K562 (cell line): Measurements from ENCODE around the gene COX6A2. TPM values are rescaled to one million over a fixed set of nuclear protein-coding genes. Genes with fewer than 3 reads are reported as not detected.

Experiments
- CTCF ChIP-seq, 3 experiments: IDR thresholded peaks in 2 of 3; conservative IDR thresholded peaks in 1 of 3; 2 replicates each; pipeline ENCODE4 v1.5.1; 2011 to 2012; ENCODE audit warnings: low read length in 3 of 3, mild to moderate bottlenecking in 3 of 3, control low read depth in 2 of 3, improper control_type of control experiment in 1 of 3, inconsistent platforms in 1 of 3, low read depth in 1 of 3, mixed read lengths in 1 of 3, moderate library complexity in 1 of 3; ENCODE audit not compliant: insufficient read depth in 2 of 3
- DEAF1 ChIP-seq: fragments of 450-650 bp; formaldehyde crosslinking; IDR thresholded peaks from 2 replicates; pipeline ENCODE4 v1.4.0; 2020; ENCODE audit warnings: mild to moderate bottlenecking, moderate library complexity
- HLTF ChIP-seq: fragments of 450-650 bp; IDR thresholded peaks from 2 replicates; pipeline ENCODE4 v1.6.1; 2016
- KDM4B ChIP-seq, 2 experiments: fragments of 450-650 bp in 1 of 2; sonication (generic) in 1 of 2; IDR thresholded peaks; 2 replicates each; pipeline ENCODE4 v1.6.1; 2016 to 2017; ENCODE audit warnings: borderline replicate concordance in 2 of 2, antibody characterized with exemption in 1 of 2, low read depth in 1 of 2, mild to moderate bottlenecking in 1 of 2
- RAD21 ChIP-seq, 2 experiments: fragments of 250-450 bp in 1 of 2; fragments of 450-650 bp in 1 of 2; sonication (Bioruptor Pico) in 1 of 2; formaldehyde crosslinking in 1 of 2; IDR thresholded peaks in 1 of 2; conservative IDR thresholded peaks in 1 of 2; 2 replicates each; pipeline versions ENCODE4 v1.4.0 to v1.8.0; 2020 to 2022; ENCODE audit warnings: mild to moderate bottlenecking in 2 of 2, moderate library complexity in 1 of 2
- SMC3 ChIP-seq: conservative IDR thresholded peaks from 2 replicates; pipeline ENCODE4 v1.6.1; 2011; ENCODE audit warnings: low read depth, low read length, improper control_type of control experiment; ENCODE audit not compliant: insufficient read depth
- VEZF1 ChIP-seq: fragments of 200-800 bp; sonication (Bioruptor generic); IDR thresholded peaks from 2 replicates; pipeline ENCODE4 v1.6.1; 2017; ENCODE audit warnings: missing genetic modification characterization, missing compliant biosample characterization
- ZBTB33 ChIP-seq: sonication (generic); formaldehyde crosslinking; IDR thresholded peaks from 2 replicates; pipeline ENCODE4 v1.8.1; 2023; ENCODE audit warnings: mild to moderate bottlenecking, missing genetic modification reagents
- ZNF134 ChIP-seq: fragments of 250-450 bp; sonication (Bioruptor Pico); conservative IDR thresholded peaks from 2 replicates; pipeline ENCODE4 v1.4.0; 2020
- polyA plus RNA-seq, 8 experiments: library from polyadenylated mRNA; depleted of rRNA in 4 of 8; stranded (reverse) in 5 of 8; unstranded in 3 of 8; fragments of >200 nt; fragmentation: Nextera tagmentation in 2 of 8; fragmentation: Illumina TruSeq in 1 of 8; extraction: Ambion mirVana in 2 of 8; extraction: Trizol in 1 of 8; gene quantifications; 2 replicates each; pipeline versions ENCODE4 v1.2.1 to v1.2.3, GENCODE V29; 2011 to 2014; ENCODE audit warnings: inconsistent platforms in 1 of 8, missing spikeins in 1 of 8
- total RNA-seq, 7 experiments: library from RNA; depleted of rRNA in 6 of 7; stranded (reverse); fragments of >200 nt in 6 of 7; fragmentation: Illumina TruSeq in 2 of 7; extraction: Trizol in 2 of 7; gene quantifications; 2 replicates each; pipeline versions ENCODE4 v1.2.1 to v1.2.3, GENCODE V29; 2011 to 2021; ENCODE audit warnings: low replicate concordance in 1 of 7

The COX6A2 gene
- total and polyA plus RNA-seq, 9 of the 15 experiments (the other 6 are each of a cell fraction or from before 2014, with no cell fraction given) = not detected

GRCh38 chr16:31382485-31383161 lies 45.5 kb downstream of the COX6A2 start (continued):
- TF ChIP-seq VEZF1 = 0 out of 2 replicates have a peak, but pooled peaks have one; percentile 23
- peak; percentile 56 to 83 for TF ChIP-seq RAD21 (CRISPR knock-in tag; conservative IDR thresholded peaks at IDR 0.05 in 1 of 2, IDR thresholded peaks at IDR 0.05 in 1 of 2)
- TF ChIP-seq HLTF = no peak
- TF ChIP-seq ZNF134 (CRISPR knock-in tag) = no peak
- peak; percentile 75 for TF ChIP-seq SMC3
- TF ChIP-seq ZBTB33 (CRISPR knock-in tag) = 0 out of 2 replicates have a peak, but pooled peaks have one; percentile 11
- TF ChIP-seq CTCF (IDR thresholded peaks at IDR 0.05 in 2 of 3, conservative IDR thresholded peaks at IDR 0.05 in 1 of 3; ENCODE audit: insufficient read depth in 2 of 3, low read depth in 1 of 3, low read length in 3 of 3) = peak; percentile 82 to 90 (median 86)
- TF ChIP-seq DEAF1 (CRISPR knock-in tag) = 0 out of 2 replicates have a peak, but pooled peaks have one; percentile 23
- no peak for TF ChIP-seq KDM4B (IDR thresholded peaks at IDR 0.05; ENCODE audit: borderline replicate concordance in 2 of 2, low read depth in 1 of 2)
